ENCODE results near the gene ARHGEF4.
"Not testable (repeated sequence)": the region's sequence is repeated elsewhere in the genome, so short reads cannot be mapped to it uniquely, and the experiment has no call there.

DNA sequence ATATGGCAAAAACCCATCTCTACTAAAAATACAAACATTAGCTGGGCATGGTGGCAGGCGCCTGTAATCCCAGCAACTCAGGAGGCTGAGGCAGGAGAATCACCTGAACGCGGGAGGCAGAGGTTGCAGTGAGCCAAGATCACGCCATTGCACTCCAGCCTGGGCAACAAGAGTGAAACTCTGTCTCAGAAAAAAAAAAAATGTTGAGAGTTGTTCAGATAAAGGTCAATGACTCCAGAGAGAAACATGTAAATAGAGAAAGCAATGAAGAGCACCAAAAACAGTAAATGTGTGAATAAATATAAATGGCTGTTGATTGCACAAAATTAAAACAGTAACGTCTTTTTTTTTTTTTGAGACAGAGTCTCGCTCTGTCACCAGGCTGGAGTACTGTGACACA, 243.2 kb downstream of the ARHGEF4 start:
- TF ChIP-seq EZH2 (IDR thresholded peaks at IDR 0.05); RAD21 (IDR thresholded peaks at IDR 0.05; ENCODE audit: low read depth); POLR2A (IDR thresholded peaks at IDR 0.05; ENCODE audit: borderline replicate concordance, extremely low read depth, insufficient read depth, insufficient read length); POLR2AphosphoS5 (IDR thresholded peaks at IDR 0.05; ENCODE audit: low read depth, low read length); EZH2phosphoT487 (IDR thresholded peaks at IDR 0.05; ENCODE audit: borderline replicate concordance); SIN3A (IDR thresholded peaks at IDR 0.05; ENCODE audit: low read depth); ELF1 (IDR thresholded peaks at IDR 0.05; ENCODE audit: borderline replicate concordance, low read depth); YY1 (IDR thresholded peaks at IDR 0.05; ENCODE audit: extremely low read depth, insufficient replicate concordance, low read depth, low read length); JUND (IDR thresholded peaks at IDR 0.05): not testable (repeated sequence)
- TF ChIP-seq, protein P1, sequence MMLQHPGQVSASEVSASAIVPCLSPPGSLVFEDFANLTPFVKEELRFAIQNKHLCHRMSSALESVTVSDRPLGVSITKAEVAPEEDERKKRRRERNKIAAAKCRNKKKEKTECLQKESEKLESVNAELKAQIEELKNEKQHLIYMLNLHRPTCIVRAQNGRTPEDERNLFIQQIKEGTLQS (IDR thresholded peaks at IDR 0.05): not testable (repeated sequence)
- TF ChIP-seq, protein P2, sequence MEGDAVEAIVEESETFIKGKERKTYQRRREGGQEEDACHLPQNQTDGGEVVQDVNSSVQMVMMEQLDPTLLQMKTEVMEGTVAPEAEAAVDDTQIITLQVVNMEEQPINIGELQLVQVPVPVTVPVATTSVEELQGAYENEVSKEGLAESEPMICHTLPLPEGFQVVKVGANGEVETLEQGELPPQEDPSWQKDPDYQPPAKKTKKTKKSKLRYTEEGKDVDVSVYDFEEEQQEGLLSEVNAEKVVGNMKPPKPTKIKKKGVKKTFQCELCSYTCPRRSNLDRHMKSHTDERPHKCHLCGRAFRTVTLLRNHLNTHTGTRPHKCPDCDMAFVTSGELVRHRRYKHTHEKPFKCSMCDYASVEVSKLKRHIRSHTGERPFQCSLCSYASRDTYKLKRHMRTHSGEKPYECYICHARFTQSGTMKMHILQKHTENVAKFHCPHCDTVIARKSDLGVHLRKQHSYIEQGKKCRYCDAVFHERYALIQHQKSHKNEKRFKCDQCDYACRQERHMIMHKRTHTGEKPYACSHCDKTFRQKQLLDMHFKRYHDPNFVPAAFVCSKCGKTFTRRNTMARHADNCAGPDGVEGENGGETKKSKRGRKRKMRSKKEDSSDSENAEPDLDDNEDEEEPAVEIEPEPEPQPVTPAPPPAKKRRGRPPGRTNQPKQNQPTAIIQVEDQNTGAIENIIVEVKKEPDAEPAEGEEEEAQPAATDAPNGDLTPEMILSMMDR (IDR thresholded peaks at IDR 0.05 in 2 of 3, conservative IDR thresholded peaks at IDR 0.05 in 1 of 3; ENCODE audit: borderline replicate concordance in 1 of 3, insufficient read depth in 1 of 3, low read depth in 2 of 3, low read length in 2 of 3): not testable (repeated sequence)
- TF ChIP-seq, protein P3, sequence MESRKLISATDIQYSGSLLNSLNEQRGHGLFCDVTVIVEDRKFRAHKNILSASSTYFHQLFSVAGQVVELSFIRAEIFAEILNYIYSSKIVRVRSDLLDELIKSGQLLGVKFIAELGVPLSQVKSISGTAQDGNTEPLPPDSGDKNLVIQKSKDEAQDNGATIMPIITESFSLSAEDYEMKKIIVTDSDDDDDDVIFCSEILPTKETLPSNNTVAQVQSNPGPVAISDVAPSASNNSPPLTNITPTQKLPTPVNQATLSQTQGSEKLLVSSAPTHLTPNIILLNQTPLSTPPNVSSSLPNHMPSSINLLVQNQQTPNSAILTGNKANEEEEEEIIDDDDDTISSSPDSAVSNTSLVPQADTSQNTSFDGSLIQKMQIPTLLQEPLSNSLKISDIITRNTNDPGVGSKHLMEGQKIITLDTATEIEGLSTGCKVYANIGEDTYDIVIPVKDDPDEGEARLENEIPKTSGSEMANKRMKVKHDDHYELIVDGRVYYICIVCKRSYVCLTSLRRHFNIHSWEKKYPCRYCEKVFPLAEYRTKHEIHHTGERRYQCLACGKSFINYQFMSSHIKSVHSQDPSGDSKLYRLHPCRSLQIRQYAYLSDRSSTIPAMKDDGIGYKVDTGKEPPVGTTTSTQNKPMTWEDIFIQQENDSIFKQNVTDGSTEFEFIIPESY (IDR thresholded peaks at IDR 0.05; ENCODE audit: extremely low read depth, insufficient replicate concordance, low read length): not testable (repeated sequence)
- TF ChIP-seq, protein P4, sequence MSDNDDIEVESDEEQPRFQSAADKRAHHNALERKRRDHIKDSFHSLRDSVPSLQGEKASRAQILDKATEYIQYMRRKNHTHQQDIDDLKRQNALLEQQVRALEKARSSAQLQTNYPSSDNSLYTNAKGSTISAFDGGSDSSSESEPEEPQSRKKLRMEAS (IDR thresholded peaks at IDR 0.05): not testable (repeated sequence)

Data from HCT116 (cell line).